PC-9 (cell line): Measurements from ENCODE around the gene BAIAP3. TPM values are rescaled to one million over a fixed set of nuclear protein-coding genes. Genes with fewer than 3 reads are reported as not detected.

Source experiments
- BruUV-seq: library from RNA; stranded (reverse); fragments of 400-500 nt; replicated peaks from 2 replicates; lab custom pipeline; 2021; lab: Mats Ljungman, UMichigan
- CTCF ChIA-PET: fragments of 300-600 bp; sonication (Branson Sonifier 250); formaldehyde crosslinking; loops from one replicate; lab custom pipeline; 2022; ENCODE audit warnings: antibody characterized with exemption; lab: Charles Lee
- POLR2A ChIA-PET: fragments of 300-600 bp; sonication (Branson Sonifier 250); formaldehyde crosslinking; loops from one replicate; lab custom pipeline; 2022; ENCODE audit warnings: antibody characterized with exemption; ENCODE audit not compliant: unreplicated experiment; lab: Charles Lee
- DNase-seq, 2 experiments: peaks; one replicate each; pipeline versions ENCODE4 v3.0.0 to v3.0.0-alpha.2; 2015 to 2022; ENCODE audit warnings: mixed read lengths in 1 of 2
- H2AFZ ChIP-seq: fragments of 200-600 bp; sonication (generic); 2 replicates; pipeline ENCODE4 v1.8.1; 2017; ENCODE audit warnings: antibody characterized with exemption
- H3F3A ChIP-seq: fragments of 200-600 bp; sonication (generic); 2 replicates; pipeline ENCODE4 v1.8.1; 2017; ENCODE audit warnings: antibody characterized with exemption, mild to moderate bottlenecking, low read depth; ENCODE audit not compliant: insufficient read depth
- H3K27ac ChIP-seq: fragments of 200-600 bp; sonication (generic); 2 replicates; pipeline ENCODE4 v1.6.1; 2016; ENCODE audit warnings: mixed run types
- H3K27me3 ChIP-seq: fragments of 200-600 bp; sonication (generic); 2 replicates; pipeline ENCODE4 v1.6.1; 2016; ENCODE audit warnings: low read depth, mixed run types; ENCODE audit not compliant: insufficient read depth
- H3K36me3 ChIP-seq: fragments of 200-600 bp; sonication (generic); 2 replicates; pipeline ENCODE4 v1.6.1; 2016; ENCODE audit warnings: low read depth, mixed run types
- H3K4me1 ChIP-seq: fragments of 200-600 bp; sonication (generic); replicated peaks from 2 replicates; pipeline ENCODE4 v1.6.1; 2016; ENCODE audit warnings: mixed run types; ENCODE audit not compliant: insufficient read depth
- H3K4me2 ChIP-seq: fragments of 200-600 bp; sonication (generic); 2 replicates; pipeline ENCODE4 v1.6.1; 2017; ENCODE audit warnings: mixed run types
- H3K4me3 ChIP-seq: fragments of 200-600 bp; sonication (generic); 2 replicates; pipeline ENCODE4 v1.6.1; 2016; ENCODE audit warnings: mixed run types
- H3K79me2 ChIP-seq: fragments of 200-600 bp; sonication (generic); 2 replicates; pipeline ENCODE4 v1.6.1; 2017; ENCODE audit warnings: low read depth, mixed run types
- H3K9me2 ChIP-seq: fragments of 200-600 bp; sonication (generic); 2 replicates; pipeline ENCODE4 v1.8.1; 2017; ENCODE audit warnings: mild to moderate bottlenecking; ENCODE audit not compliant: insufficient read depth
- H3K9me3 ChIP-seq: fragments of 200-600 bp; sonication (generic); 2 replicates; pipeline ENCODE4 v1.8.1; 2016; ENCODE audit warnings: low read depth; ENCODE audit not compliant: insufficient read depth
- H4K20me1 ChIP-seq: fragments of 200-600 bp; sonication (generic); 2 replicates; pipeline ENCODE4 v1.8.1; 2017; ENCODE audit not compliant: insufficient read depth
- CTCF ChIP-seq: fragments of 200-600 bp; sonication (generic); conservative IDR thresholded peaks from 2 replicates; pipeline ENCODE4 v1.6.1; 2017; ENCODE audit warnings: mixed run types, antibody characterized with exemption, mild to moderate bottlenecking, moderate library complexity
- EZH2 ChIP-seq: fragments of 200-600 bp; sonication (generic); IDR thresholded peaks from 2 replicates; pipeline ENCODE4 v1.8.0; 2017; ENCODE audit warnings: antibody characterized with exemption, low read depth
- intact Hi-C: fragments of 100-400 bp; cut with micrococcal nuclease; formaldehyde crosslinking; loops from one replicate; pipeline ENCODE4 v1.10.0; 2022; ENCODE audit not compliant: unreplicated experiment
- total RNA-seq: library from RNA; stranded (reverse); gene quantifications from 2 replicates; pipeline ENCODE4 v1.2.3, GENCODE V29; 2021

Gene BAIAP3
- total RNA-seq, 1 experiment from 2014 or later = 35.0 TPM

GRCh38 chr16:1364510-1364909 lies 31.1 kb downstream of the BAIAP3 start:
- intact Hi-C loops = no loop called here
- Histone ChIP-seq H3K27ac (no peak overlapping the region), H3K9me2 (no peaks in the 10 kb centered on the region), H3K9me3 (no peaks in the 10 kb centered on the region), H3K4me1 (no peaks in the 10 kb centered on the region), H3K27me3 (no peaks in the 10 kb centered on the region), H3K4me3 (no peak overlapping the region), H4K20me1 (peaks cover 24% of the 10 kb centered on the region), H2AFZ (no peak overlapping the region), H3K4me2 (no peak overlapping the region), H3K79me2 (peaks cover 25% of the 10 kb centered on the region), H3F3A (peaks cover 38% of the 10 kb centered on the region; the same call in 1 of the 2 replicates), H3K36me3 (peaks cover 19% of the 10 kb centered on the region)
- ChIA-PET POLR2A (no interaction called here), CTCF (interaction anchor here (0.6 kb wide), 1 partner anchor 14 kb away, joined by 6 read pairs; no protein-coding TSS in a partner anchor)
- no peak for DNase-seq
- BruUV-seq = no TSS peak
- TF ChIP-seq CTCF (no peak), EZH2 (no peak)

- CTCF ChIA-PET = no interaction called here
- H2AFZ ChIP-seq = no peak overlapping the region
- intact Hi-C loops = no loop called here
Observed at GRCh38 chr16:1366060-1366711, 32.7 kb downstream of the BAIAP3 start.

GRCh38 chr16:1366712-1367299 lies 33.4 kb downstream of the BAIAP3 start:
- Histone ChIP-seq H3K4me1 (no peaks in the 10 kb centered on the region), H3K79me2 (0 out of 2 replicates have a peak, but pooled peaks cover 11% of the 10 kb centered on the region), H3K27ac (no peak overlapping the region), H3K27me3 (no peaks in the 10 kb centered on the region), H3K9me3 (no peaks in the 10 kb centered on the region), H3K36me3 (peaks cover 11% of the 10 kb centered on the region; the same call in 1 of the 2 replicates), H3F3A (peaks cover 33% of the 10 kb centered on the region; the same call in 1 of the 2 replicates), H3K4me2 (no peak overlapping the region), H3K9me2 (no peaks in the 10 kb centered on the region), H3K4me3 (no peak overlapping the region), H4K20me1 (peaks cover 20% of the 10 kb centered on the region), H2AFZ (no peak overlapping the region)
- no peak for TF ChIP-seq CTCF
- no peak for TF ChIP-seq EZH2
- intact Hi-C loops = no loop called here
- no TSS peak for BruUV-seq
- ChIA-PET POLR2A (no interaction called here), CTCF (interaction anchor here (0.6 kb wide), 1 partner anchor 46 kb away, joined by 9 read pairs; no protein-coding TSS in a partner anchor)
- no peak for DNase-seq

More at GRCh38 chr16:1366060-1366711, 32.7 kb downstream of the BAIAP3 start:
- Histone ChIP-seq H3K4me1 (no peaks in the 10 kb centered on the region), H3K36me3 (peaks cover 11% of the 10 kb centered on the region; the same call in 1 of the 2 replicates), H3K4me2 (no peak overlapping the region), H3K9me2 (no peaks in the 10 kb centered on the region), H3K9me3 (no peaks in the 10 kb centered on the region), H3K79me2 (0 out of 2 replicates have a peak, but pooled peaks cover 11% of the 10 kb centered on the region), H3K27me3 (no peaks in the 10 kb centered on the region), H3K27ac (no peak overlapping the region), H3K4me3 (no peak overlapping the region), H4K20me1 (peaks cover 20% of the 10 kb centered on the region), H3F3A (peaks cover 29% of the 10 kb centered on the region; the same call in 1 of the 2 replicates)
- BruUV-seq = no TSS peak
- POLR2A ChIA-PET = interaction anchor here (0.6 kb wide), 1 partner anchor 415 kb away, joined by 4 read pairs; no protein-coding TSS in a partner anchor
- no peak for DNase-seq
- TF ChIP-seq CTCF = no peak
- TF ChIP-seq EZH2 = no peak
